ENCODE measurements around the gene SHROOM4. TPM values are rescaled to one million over a fixed set of nuclear protein-coding genes. Genes with fewer than 3 reads are reported as not detected.

SHROOM4 gene
- total RNA-seq, 1 experiment from 2014 or later = 7.1 TPM

GRCh38 chrX:50801135-50801534, 12.9 kb downstream of the SHROOM4 start (continued):
- TF ChIP-seq, protein P1, sequence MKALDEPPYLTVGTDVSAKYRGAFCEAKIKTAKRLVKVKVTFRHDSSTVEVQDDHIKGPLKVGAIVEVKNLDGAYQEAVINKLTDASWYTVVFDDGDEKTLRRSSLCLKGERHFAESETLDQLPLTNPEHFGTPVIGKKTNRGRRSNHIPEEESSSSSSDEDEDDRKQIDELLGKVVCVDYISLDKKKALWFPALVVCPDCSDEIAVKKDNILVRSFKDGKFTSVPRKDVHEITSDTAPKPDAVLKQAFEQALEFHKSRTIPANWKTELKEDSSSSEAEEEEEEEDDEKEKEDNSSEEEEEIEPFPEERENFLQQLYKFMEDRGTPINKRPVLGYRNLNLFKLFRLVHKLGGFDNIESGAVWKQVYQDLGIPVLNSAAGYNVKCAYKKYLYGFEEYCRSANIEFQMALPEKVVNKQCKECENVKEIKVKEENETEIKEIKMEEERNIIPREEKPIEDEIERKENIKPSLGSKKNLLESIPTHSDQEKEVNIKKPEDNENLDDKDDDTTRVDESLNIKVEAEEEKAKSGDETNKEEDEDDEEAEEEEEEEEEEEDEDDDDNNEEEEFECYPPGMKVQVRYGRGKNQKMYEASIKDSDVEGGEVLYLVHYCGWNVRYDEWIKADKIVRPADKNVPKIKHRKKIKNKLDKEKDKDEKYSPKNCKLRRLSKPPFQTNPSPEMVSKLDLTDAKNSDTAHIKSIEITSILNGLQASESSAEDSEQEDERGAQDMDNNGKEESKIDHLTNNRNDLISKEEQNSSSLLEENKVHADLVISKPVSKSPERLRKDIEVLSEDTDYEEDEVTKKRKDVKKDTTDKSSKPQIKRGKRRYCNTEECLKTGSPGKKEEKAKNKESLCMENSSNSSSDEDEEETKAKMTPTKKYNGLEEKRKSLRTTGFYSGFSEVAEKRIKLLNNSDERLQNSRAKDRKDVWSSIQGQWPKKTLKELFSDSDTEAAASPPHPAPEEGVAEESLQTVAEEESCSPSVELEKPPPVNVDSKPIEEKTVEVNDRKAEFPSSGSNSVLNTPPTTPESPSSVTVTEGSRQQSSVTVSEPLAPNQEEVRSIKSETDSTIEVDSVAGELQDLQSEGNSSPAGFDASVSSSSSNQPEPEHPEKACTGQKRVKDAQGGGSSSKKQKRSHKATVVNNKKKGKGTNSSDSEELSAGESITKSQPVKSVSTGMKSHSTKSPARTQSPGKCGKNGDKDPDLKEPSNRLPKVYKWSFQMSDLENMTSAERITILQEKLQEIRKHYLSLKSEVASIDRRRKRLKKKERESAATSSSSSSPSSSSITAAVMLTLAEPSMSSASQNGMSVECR (CRISPR knock-in tag; IDR thresholded peaks at IDR 0.05; ENCODE audit: borderline replicate concordance) = no peak
- TF ChIP-seq PRRX2 (CRISPR knock-in tag; IDR thresholded peaks at IDR 0.05) (no peak), HMGA2 (CRISPR knock-in tag; IDR thresholded peaks at IDR 0.05) (no peak)
- TF ChIP-seq, protein P2, sequence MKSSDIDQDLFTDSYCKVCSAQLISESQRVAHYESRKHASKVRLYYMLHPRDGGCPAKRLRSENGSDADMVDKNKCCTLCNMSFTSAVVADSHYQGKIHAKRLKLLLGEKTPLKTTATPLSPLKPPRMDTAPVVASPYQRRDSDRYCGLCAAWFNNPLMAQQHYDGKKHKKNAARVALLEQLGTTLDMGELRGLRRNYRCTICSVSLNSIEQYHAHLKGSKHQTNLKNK (CRISPR knock-in tag; IDR thresholded peaks at IDR 0.05) = no peak
- TF ChIP-seq, protein P3, sequence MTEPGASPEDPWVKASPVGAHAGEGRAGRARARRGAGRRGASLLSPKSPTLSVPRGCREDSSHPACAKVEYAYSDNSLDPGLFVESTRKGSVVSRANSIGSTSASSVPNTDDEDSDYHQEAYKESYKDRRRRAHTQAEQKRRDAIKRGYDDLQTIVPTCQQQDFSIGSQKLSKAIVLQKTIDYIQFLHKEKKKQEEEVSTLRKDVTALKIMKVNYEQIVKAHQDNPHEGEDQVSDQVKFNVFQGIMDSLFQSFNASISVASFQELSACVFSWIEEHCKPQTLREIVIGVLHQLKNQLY (CRISPR knock-in tag; IDR thresholded peaks at IDR 0.05) = no peak
- TF ChIP-seq, protein P4, sequence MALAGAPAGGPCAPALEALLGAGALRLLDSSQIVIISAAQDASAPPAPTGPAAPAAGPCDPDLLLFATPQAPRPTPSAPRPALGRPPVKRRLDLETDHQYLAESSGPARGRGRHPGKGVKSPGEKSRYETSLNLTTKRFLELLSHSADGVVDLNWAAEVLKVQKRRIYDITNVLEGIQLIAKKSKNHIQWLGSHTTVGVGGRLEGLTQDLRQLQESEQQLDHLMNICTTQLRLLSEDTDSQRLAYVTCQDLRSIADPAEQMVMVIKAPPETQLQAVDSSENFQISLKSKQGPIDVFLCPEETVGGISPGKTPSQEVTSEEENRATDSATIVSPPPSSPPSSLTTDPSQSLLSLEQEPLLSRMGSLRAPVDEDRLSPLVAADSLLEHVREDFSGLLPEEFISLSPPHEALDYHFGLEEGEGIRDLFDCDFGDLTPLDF (CRISPR knock-in tag; IDR thresholded peaks at IDR 0.05) = no peak

GRCh38 chrX:50799531-50799961, 14.4 kb downstream of the SHROOM4 start:
- H3K9me3 Mint-ChIP-seq = no peaks in the 10 kb centered on the region
- no peak for DNase-seq (ENCODE audit: low spot score)
- POLR2A ChIA-PET = no interaction called here
- peaks cover 24% of the 10 kb centered on the region for H3K4me1 Mint-ChIP-seq
- CTCF ChIA-PET = no interaction called here
- no peak for TF ChIP-seq HMGXB4 (CRISPR knock-in tag; IDR thresholded peaks at IDR 0.05)
- no peak for TF ChIP-seq IRF2 (CRISPR knock-in tag; IDR thresholded peaks at IDR 0.05; ENCODE audit: borderline replicate concordance, low read depth)
- TF ChIP-seq EMX1 (CRISPR knock-in tag; IDR thresholded peaks at IDR 0.05) = no peak
- TF ChIP-seq GABPB1 (CRISPR knock-in tag; IDR thresholded peaks at IDR 0.05) = no peak
- TF ChIP-seq USF1 (CRISPR knock-in tag; IDR thresholded peaks at IDR 0.05) = no peak
- no peak for TF ChIP-seq NFYB (CRISPR knock-in tag; conservative IDR thresholded peaks at IDR 0.05; ENCODE audit: low read depth)
- TF ChIP-seq, protein P2 (CRISPR knock-in tag; IDR thresholded peaks at IDR 0.05) = no peak
- TF ChIP-seq HMGA2 (CRISPR knock-in tag; IDR thresholded peaks at IDR 0.05) = no peak
- no peak for TF ChIP-seq NFE2L1 (CRISPR knock-in tag; IDR thresholded peaks at IDR 0.05)
- no peak for TF ChIP-seq OVOL2 (CRISPR knock-in tag; IDR thresholded peaks at IDR 0.05; ENCODE audit: borderline replicate concordance)
- TF ChIP-seq RORB (CRISPR knock-in tag; IDR thresholded peaks at IDR 0.05) = no peak
- TF ChIP-seq JAZF1 (CRISPR knock-in tag; IDR thresholded peaks at IDR 0.05) = no peak
- TF ChIP-seq TEAD1 (CRISPR knock-in tag; IDR thresholded peaks at IDR 0.05) = no peak
- TF ChIP-seq MYBL2 (CRISPR knock-in tag; IDR thresholded peaks at IDR 0.05) = no peak
- no peak for TF ChIP-seq ESRRA (CRISPR knock-in tag; IDR thresholded peaks at IDR 0.05; ENCODE audit: borderline replicate concordance)
- TF ChIP-seq SP1 (CRISPR knock-in tag; conservative IDR thresholded peaks at IDR 0.05) = no peak
- no peak for TF ChIP-seq ZBTB43 (CRISPR knock-in tag; IDR thresholded peaks at IDR 0.05)
- no peak for TF ChIP-seq ZNF121 (CRISPR knock-in tag; IDR thresholded peaks at IDR 0.05)
- no peak overlapping the region for H3K4me3 Mint-ChIP-seq
- ATAC-seq = no peak
- H3K27ac Mint-ChIP-seq = no peak overlapping the region
- H3K27me3 Mint-ChIP-seq (ENCODE audit: low read depth) = no peaks in the 10 kb centered on the region
- peaks cover 3% of the 10 kb centered on the region; the same call in 1 of the 2 replicates for H3K36me3 Mint-ChIP-seq

Data from WTC11 (cell line).